ENCODE measurements around the gene TFAP2B.

The TFAP2B gene

DNA sequence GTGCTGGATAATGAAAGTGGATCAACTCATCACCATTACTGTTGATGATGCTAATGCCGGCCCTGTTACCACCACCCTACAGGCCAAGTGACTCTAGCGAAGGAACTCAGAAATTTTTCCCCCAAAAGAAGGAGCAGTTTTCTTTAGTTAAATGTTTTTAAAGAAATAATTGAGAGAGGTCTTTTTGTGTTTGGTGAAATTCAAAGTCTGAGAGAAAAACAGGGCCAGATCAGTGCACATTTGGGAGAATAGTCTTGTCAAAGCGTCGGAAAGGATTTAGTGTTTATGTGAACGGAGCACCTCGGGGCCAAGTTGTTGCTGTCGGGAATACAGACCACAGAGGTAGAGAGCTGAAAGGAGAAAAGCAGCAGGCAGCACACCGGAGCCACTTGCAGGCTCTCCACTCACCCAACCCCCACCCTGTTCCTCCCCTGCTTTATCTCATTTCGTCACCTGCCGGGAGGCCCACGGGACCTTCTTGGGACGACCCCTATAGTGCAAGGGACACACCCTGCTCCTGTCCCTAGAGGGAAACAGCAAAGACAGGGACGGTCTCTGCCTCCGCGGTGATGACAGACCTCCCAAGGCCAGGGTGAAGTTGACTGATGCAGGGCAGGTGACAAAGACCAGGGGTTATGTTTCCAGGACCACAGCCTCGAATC lies 6.8 kb downstream of the TFAP2B start:
- no peak for DNase-seq

DNA sequence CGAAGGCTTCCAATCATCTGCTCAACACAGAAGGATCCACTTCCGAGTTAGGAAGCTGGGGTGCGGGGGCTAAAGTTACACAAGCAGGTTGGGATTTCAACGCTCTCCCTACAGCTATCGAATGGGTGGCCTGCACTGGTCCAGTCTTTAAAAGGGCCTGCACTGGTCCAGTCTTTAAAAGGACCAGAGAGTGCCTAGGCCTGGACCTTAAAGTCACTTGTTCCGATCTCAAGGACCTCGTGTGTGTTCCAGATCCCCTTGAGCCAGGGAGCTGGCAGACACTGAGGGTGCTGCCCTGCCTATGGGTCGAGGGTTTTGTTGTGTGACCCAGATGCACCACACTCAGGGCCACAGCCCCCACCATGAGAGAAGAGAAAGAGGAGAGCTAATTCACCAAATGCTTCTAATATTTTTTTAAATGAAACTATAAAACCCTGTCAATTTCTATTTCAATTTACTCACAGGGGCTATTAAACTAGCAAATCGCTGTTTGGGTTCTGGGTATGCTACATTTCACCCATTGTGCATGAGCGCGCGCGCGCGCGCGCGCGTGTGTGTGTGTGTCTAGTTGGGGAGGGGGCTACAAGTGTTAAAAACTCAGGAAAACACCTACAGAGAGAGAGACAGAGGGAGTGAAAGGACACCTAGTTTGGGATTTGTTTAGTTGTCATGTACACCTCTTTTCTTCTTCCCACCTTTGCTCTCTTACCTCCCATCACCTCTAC lies 7.5 kb downstream of the TFAP2B start:
- no peak for DNase-seq

DNA sequence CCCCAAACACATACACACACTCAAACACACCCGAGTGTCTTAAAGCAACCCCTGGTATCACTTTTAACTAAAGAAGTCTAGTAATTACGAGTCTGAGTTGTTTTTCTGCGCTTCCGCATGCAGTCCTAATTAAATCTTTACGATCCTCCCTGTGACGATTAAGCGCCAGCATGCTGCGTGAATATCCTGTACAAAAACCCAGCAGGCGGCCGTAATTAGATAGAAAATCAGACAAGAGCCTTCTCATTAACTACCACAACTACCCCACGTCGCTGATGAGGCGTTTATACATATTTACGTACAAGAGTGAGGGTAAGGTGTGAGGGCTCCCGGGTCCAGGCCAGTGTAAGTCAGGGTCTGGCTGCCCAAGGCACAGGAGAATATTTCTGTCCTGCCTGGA lies 8.1 kb downstream of the TFAP2B start:
- no peak for DNase-seq

DNA sequence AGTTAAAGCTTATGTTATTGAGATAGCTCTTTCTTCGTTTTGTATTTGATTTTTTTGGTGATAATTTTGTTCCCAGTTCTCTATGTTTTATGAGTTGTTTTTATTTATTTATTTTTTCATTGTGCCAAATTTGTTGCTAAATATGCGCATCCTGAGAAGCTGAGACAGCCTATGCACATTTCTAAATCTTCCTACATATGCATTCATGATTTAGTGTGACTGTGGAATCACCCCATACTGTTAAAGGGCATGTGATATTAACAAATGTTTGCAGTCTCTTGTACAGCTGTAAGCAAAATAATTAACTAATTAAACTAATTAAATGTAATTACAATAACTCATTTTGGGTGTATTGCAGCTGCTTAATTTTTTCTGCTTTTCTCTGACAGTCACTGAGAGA lies 10.4 kb downstream of the TFAP2B start:
- no peak for DNase-seq

DNA sequence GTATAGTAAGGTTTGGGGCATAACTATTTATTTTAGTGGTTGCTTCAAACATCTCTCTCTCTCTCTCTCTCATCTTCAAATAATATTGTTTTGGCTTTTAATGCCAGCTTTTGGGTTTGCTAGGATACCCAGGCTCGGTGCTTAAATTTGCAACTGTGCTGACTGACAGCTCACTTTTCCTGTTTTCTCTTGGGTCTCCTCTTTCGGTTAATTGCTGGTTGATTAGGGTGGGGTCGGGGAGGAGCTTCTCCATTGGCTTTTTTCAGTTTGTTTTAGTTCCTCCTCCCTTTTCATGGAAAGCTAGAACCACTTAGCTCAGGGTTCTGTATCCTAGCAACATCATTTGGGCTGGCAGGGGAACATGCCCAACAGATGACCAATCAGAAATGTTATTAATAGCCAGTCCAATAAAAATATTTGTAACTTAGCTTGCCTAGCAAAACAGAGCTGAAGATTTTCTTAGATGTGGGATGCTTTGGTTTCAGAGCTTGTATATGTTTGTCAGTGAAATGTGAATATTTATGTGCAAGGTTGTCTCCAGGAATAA lies 11.3 kb downstream of the TFAP2B start:
- no peak for DNase-seq

DNA sequence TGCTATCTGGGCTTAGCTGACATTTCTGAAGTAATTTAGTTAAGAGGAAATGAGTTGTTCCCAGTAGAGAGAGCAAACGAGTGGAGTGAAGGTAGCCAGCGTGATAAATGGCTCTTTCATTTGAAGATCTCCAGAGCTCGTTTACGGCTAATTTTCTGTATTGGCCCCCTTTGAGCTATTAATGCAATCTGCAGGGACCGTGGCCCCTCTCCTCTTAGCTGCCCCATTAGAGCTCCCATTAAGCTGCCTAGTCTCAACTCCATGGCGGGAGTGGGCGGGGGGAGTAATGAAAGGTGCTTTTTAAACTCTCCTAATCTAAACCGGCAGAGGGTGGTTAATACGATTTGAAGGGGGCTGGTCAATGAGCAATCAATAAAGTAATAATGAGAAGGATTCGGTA lies 12.5 kb downstream of the TFAP2B start:
- DNase-seq, result no peak

DNA sequence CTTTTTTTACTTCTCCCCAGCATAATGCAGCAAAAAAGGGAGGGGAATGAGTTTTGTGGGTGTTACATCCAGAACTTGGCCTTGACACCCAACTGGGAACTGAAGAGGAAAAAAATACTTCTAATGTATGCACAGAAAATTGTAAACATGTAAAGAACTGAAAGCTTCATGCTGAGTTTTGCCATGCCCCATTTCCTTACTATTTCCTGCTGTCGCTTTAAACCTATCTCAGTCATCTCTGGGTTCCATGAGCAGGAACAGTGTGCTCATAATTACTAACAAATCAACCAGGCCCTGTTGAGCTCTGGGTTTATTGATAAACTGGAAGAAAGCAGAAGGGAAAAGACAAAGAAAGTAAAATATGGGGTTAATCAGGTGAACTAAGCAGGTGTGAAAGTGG lies 14.2 kb downstream of the TFAP2B start:
- DNase-seq, result no peak

DNA sequence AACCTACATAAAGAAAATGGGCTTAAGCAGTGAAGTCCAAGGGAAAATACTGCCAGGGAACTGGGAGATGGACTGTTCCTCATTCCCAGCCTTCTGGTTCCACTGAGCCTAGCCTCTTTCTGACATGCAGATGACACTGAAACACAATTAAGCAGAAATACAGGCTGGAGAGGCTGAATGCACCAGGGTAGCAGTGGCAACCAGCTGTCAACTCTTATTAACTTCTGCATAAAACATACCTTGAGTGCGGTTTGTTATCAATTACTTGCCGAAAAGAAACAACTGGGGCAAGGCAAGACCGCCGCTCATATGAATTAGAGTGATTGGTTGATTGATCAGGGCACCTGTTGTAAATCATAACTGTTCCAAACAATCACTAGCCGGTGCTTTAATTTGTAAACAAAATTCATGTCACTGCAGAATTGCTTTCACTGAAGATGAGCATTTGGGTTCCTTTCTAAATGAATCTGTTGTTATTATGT lies 16.3 kb downstream of the TFAP2B start:
- DNase-seq, result no peak

DNA sequence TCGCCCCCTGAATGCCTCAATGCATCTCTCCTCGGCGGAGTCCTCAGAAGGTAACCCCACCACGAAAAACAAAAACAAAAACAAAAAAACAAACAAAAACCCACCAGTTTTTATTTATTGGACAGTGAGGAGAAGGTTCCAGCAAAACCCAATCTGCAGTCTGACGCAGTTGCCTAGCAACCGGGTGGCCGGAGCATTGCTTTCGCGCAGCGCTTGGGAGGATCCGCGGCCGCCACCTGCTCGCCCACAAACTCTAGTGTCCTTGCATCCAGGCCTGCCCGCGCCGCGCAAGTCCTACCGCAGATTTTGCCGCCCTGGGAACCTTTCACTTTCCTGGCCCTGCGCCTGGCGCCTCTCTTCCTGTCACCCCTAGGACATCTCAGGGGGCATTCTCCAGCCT lies 17.6 kb downstream of the TFAP2B start:
- DNase-seq, result no peak

DNA sequence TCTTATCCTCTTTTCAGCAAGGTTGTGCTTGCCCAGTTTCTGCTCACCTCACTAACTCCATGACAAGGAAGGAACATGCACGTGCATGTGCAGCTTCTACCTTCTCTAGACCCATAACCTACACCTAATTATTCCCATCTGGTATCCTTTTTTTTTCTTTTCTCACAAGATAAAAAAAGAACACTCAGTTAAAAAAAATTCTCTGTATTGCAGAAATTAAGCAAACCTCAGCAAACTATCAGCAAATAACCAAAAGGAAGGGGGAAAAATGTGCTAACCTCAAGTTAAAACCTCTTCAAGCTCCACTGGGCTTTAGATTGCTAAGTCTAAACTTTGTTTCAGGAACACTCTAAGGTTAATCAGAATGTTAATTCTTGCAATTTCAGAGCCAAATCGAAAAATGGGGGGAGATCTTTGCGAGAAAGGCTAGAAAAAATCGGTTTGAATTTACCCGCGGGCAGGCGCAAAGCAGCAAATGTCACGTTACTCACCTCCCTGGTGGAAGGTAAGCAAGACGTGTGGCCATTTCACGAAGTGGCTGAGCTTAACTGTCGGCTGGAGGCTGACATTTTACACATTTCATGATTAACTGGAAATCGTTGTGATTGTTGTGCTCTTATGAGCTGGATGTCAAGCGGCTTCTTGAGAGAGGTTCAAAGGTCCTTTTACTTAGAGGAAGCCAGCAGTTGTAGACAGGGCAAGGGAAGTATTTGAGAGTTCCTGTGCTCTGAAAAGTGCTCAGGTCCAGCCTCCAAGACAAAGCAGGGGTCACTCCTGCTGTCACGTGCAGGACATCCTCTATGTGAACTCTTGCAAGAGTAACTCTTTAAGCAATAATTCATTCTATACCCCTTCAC lies 19.1 kb downstream of the TFAP2B start:
- DNase-seq, result no peak

DNA sequence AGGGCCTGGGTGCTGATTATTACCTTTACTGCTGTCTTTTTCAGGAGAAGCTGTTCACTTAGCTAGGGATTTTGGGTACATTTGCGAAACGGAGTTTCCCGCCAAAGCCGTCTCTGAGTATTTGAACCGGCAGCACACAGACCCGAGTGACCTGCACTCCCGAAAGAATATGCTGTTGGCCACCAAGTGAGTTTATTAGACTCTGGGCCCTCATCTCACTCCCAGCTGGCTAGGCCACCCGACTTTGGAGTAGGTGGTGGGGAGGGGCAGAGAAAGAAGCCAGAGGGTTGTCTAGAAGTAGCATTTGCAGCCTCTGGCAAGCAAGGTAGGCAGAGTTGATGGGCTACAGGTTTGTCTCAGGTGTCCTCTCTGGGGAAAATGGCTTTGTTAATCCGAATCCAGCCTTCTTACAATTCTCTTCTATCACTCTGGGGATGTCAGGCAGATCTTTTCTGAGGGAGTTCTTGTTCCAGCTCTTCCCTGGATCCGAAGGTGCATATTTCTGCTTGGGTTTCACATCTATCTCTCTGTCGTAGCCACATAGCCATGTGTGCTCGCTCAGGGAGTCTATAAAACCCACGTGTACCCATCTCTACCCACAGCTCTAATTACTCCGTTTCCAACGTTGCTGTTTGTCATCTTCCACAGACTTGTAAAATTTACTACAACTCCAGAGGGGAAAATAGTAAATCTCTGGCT lies 21.6 kb downstream of the TFAP2B start:
- DNase-seq, result no peak

DNA sequence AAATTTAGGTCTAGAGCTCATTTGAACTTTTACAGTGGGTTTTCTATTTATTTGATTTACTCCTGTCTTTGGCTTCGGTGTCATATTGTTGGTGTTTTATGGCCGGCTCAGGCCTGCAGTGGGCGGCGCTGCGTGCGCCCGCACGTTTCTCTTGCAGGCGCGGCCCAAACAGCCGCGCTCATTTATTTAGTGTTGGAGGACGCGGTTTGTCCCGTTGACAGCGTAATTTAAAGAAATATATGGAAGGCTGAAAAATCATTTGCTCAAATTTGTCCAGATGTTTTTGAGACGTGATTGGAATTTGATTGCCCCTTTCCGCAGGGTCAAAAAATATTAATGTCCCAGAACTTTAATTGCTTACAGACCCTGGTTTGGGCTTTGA lies 22.1 kb downstream of the TFAP2B start:
- DNase-seq, result no peak

DNA sequence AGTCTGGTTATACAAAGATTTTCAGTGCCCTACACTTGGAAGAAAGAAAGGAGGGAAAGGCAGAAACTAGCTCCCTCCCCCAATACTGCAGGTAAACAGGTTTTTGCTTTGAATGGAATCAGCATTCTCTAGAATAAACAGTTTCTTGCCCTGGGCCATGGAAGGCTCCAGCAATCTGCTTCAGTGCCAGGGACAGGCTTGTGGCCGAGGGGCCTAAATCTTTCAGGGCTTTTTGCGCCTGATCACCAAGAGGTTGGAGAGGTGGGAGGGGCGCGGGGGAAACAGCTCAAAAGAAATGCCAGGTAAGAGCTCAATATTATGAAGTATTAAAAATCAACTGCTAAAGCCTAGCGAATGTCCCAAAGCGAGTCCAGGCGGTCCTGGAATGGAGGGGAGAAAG lies 23.8 kb downstream of the TFAP2B start:
- DNase-seq, result no peak

DNA sequence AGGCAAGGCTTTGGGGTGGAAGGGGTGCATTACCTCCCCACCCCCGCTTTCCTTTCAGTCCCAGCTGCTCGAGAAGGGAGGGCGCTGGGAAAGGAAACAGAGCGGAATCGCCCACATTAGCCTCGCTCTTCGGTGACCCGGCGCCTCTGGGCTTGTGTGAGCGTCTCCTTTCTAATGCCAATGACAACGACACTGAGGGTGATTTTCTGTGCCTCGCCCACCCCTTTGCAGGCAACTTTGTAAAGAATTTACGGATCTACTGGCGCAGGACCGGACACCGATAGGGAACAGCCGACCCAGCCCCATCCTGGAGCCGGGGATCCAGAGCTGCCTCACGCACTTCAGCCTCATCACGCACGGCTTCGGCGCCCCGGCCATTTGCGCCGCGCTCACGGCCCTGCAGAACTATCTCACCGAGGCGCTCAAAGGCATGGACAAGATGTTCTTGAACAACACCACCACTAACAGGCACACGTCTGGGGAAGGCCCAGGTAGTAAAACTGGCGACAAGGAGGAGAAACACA lies 24.3 kb downstream of the TFAP2B start:
- no peak for DNase-seq

DNA sequence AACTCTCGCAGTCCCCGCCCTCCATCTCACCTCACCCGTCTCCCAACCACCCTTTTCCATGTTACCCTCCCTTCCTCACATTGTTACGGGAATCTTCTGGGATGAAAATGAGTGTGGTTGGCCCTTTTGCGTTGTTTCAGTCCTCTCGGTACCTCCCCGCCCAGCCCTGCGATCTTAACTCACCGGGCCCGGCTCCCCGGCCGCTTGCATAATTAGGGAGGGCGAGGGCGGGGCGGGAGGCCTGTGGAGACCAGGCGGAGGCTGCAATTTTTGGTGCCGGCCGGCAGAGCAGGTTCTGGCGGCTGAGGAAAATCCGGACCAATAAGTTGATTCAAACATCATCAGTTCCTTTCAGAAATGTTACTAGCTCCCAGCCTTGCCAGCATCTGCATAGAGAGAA lies 25.2 kb downstream of the TFAP2B start:
- no peak for DNase-seq

DNA sequence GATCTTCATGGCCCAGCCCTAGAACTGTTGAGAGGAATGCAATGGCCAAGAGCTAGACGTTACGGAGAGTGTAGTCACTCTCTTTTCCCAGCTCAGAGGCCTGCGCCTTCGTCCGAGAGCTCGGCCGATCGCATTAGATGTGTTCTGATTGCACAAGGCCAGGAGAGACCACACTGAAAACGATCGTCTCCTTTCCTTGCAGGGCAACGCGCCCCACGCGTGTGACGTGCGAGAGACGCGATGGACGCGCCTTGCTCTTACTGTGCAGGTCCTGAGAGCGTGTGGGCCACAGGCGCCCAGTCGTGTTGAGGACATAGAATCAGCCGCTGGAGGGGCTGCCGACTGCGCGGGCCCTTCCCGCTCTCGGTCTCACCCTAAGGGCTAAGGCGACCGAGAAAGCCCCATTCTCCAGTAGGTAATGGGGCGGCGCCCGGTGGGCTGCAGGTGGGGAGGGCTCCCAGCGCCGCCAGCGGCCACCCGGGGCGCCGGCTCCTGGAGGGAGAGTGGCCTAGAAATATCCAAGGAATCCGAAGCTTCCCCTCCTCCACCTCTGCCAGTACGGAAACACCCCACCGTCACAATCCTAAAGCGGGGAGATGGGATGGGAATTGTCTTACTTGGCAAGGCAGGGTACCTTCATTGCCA lies 26.9 kb downstream of the TFAP2B start:
- no peak for DNase-seq

DNA sequence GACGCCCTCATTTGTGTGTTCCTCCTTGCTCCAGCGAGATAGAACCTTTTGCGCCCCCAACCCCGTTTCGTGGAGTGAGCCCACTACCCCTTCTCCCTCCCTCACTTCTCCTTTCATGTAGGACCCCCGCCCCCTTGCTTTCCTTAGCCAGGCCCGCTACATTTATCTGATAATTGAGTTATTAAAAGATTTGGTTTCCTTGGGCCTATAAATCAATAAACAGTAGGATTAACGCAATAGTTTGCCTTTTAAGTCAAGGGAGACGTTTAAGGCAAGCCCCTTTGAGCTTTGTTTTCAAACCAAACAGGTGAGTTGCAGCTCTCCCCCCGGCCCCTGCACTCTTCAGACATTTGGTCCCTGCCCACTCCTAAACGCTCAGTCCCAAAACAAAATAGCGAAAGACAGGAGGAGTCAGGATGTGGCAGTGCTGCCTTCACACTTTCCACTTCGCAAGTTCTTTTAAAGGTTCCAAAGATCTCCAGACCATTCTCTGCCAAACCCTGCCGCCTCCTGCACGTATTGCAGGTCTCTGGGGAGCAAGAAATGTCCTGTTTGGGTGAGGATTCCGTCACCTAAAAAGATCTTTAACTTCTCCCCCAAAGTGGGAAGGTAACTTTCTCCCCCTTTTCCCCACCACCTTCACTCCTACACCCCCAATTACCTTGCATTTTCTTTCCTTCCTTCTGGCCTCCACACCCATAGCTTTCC lies 27.6 kb downstream of the TFAP2B start:
- DNase-seq, result no peak

DNA sequence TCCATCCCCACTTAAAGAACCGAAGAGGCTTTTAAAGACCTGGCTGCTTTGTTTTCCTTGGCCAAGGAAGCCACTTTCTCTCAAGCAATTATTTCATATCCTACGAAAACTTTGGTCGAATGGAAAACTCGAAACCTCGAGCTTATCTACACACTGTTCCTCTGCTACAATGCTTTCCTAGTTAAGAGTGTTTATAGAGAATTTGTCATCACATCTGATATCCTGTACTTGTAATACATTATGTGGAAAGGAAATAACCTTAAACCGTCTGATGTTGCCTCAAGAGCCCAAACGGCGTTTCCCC lies 28.1 kb downstream of the TFAP2B start:
- DNase-seq, result no peak

DNA sequence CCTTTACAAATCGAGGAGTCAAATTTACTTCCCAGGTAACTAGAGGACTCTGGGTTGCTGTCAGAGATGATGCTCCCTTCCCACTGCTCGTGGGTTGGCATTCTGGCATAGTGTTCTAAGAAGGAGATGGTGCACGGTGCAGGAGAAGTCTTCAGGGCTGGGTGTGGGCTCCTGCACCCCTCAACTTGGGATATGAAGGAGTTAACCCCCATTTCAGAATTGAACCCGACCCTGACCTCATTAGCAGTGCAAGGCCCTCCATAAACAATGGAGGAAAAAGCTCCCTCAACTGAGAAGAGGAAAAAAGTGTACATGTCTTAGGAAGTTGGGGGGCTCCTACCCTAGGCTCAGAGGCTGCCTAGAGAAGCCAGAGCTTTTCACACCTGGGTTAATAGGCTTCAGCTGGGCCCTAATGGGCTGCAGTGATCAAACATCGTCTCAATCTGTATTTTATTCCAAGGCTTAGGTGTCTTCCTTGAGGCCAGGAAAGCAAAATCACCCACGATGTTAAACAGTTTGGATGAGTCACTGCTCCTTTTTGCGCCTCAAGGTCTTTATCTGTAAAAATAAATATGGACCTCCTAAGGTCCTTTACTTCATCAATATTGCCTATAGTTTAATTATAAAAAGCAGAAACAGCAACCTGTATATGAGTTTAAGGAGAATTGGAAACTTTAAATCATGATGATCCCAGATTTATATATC lies 29.4 kb downstream of the TFAP2B start:
- no peak for DNase-seq

DNA sequence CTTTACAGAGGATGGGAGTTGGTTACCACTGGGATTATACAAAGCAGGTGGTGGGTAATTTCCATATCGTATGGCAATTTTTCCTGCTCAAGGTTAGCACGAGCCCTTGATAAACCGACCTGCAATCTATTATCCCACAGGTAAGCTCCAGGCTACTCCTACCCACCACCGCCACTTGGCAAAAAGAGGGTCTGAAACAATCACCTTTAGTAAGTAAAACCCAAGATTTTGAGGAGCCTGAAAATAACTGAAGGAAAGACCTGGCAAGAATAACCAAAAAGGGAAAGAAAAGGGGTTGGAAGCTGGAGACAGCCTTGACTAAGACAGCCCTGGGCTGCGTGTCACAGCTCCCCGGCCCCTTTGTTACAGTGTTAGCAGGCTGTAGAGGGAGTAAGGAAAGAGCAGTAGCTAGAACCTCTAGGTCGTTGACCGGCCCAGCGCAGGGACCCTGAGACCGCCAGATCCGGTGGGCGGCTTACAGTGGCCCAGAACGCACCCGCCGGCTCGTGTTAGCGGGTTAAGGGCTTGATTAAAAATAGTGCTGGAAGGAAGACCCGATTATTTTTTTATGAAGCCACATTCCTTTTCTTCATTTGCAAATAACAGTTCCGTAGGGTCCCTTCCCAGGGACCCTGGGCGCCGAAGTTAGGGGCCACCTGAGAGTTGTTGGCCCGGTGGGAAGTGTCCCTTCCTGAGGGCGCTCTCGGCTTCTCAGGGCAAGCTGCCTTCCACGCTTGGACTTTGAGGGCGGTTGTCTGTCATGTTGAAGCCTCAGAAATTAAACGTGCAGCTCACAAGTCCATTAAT lies 30.5 kb downstream of the TFAP2B start:
- no peak for DNase-seq
